Measurements from ENCODE around the gene HHLA2.
"Not testable (repeated sequence)": the region's sequence is repeated elsewhere in the genome, so short reads cannot be mapped to it uniquely, and the experiment has no call there.

Gene HHLA2, protein sequence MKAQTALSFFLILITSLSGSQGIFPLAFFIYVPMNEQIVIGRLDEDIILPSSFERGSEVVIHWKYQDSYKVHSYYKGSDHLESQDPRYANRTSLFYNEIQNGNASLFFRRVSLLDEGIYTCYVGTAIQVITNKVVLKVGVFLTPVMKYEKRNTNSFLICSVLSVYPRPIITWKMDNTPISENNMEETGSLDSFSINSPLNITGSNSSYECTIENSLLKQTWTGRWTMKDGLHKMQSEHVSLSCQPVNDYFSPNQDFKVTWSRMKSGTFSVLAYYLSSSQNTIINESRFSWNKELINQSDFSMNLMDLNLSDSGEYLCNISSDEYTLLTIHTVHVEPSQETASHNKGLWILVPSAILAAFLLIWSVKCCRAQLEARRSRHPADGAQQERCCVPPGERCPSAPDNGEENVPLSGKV

DNA sequence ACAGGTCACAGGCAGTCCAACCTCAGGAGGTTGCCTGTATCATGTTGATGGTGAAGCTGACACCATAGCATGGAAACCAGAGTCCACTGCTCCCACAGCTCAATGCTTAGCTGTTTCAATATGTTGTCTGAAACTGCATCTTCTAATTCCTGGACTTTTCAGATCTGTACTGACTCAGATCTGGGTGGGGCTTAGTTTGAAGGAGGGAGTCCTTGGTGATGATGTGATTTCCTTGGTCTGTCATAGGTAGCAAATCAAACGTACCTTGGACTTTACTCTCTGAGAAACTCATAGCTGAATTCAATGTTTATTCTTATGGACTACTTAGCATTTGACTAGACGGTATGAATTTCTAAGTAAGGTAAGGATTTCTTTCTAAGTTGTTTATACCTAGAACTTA is at the start of gene HHLA2:
Gene HHLA2 (plus strand): TSS at position 310 of the 400 bp plus-strand sequence. CDS start 55,266 bp downstream, outside the sequence.
- peak; percentile 81 for FAIRE-seq

- no peak for FAIRE-seq
Observed at GRCh38 chr3:108250626-108251025, 45.7 kb upstream of the HHLA2 start.

- FAIRE-seq = no peak
Observed at GRCh38 chr3:108251265-108251664, 45.1 kb upstream of the HHLA2 start.

DNA sequence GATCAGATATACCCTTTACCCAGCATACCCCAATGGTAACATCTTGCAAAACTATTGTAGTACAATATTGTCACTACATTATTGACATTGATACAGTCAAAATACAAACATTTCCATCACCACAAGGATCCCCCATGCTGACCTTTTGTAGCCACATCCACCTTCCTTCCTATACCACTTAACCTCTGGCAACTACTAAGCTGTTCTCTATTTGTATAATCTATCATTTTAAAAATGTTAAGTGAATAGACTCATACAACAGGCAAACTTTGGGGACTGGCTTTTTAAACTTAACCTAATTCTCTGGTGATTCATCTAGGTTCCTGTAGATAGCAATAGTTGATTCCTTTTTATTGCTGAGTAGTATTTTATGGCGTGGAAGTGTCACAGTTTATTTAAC is 44.5 kb upstream of the HHLA2 start:
- FAIRE-seq = no peak

- no peak for FAIRE-seq
Observed at GRCh38 chr3:108255131-108255530, 41.2 kb upstream of the HHLA2 start.

DNA sequence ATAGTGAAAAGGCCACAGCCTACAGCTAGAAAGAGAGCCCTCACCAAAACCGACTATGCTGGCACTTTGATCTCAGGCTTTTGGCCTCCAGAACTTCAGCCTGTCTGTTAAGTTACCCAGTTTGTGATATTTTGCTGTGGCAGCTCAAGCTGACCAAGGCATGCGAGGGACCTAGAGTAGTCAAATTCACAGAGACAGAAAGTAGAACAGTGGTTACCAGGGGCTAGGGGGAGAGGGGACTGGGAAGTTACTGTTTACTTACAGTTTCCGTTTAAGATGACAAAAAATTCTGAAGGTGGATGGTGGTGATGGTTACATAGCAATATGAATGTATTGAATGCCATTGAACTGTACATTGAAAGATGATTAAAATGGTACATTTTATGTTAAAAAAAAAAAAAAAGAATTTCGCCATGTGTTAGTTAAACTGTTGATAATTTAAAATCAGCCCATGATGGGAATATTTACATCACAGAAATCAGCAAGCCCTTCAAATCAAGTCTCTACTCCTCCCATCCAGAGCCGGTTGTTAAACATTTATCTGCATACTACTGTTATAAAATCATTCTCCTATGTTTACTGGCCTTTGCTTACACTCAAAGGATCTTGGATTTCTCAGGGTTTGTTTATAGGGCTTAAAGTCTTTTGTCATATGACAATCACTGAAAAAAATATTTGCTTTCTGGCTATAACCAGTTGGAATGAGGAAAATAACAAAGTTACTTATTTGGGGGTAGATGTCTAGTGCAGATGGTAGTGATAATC is 31.6 kb upstream of the HHLA2 start:
- peak; percentile 33 for FAIRE-seq

DNA sequence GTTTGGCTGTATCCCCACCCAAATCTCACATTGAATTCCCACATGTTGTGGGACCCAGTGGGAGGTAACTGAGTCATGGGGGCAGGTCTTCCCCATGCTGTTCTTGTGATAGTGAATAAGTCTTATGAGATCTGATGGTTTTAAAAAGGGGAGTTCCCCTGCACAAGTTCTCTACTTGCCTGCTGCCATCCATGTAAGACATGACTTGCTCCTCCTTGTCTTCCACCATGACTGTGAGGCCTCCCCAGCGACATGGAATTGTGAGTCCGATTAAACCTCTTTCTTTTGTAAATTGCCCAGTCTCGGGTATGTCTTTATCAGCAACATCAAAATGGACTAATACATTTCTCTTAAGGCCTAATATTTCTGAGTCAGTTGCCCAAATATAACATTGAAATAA is 28.1 kb upstream of the HHLA2 start:
- FAIRE-seq = not testable (repeated sequence)

GRCh38 chr3:108271626-108272025 is 24.7 kb upstream of the HHLA2 start:
- no peak for FAIRE-seq

GRCh38 chr3:108279066-108279465 is 17.3 kb upstream of the HHLA2 start:
- not testable (repeated sequence) for FAIRE-seq

- FAIRE-seq = no peak
Observed at GRCh38 chr3:108280476-108280875, 15.9 kb upstream of the HHLA2 start.

DNA sequence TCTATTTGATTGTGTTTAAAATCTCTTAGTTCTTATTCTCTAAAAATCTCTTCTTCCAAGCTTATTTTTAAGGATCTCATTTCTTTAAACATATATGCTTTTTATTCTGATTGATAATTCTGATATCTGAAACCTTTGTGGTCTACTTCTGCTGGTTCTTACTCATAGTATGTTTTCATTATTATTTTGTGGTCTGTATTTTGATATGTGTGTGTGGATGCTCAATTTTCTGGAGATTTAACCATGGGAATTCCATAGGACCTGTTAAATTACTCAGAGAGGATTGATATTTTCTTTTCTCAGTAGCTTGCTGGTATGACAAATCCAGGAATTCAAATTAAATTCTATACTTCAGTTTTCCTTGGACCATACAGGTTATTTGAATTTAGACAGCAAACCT is 14.7 kb upstream of the HHLA2 start:
- FAIRE-seq = no peak

- FAIRE-seq = no peak
Observed at GRCh38 chr3:108283006-108283405, 13.3 kb upstream of the HHLA2 start.

DNA sequence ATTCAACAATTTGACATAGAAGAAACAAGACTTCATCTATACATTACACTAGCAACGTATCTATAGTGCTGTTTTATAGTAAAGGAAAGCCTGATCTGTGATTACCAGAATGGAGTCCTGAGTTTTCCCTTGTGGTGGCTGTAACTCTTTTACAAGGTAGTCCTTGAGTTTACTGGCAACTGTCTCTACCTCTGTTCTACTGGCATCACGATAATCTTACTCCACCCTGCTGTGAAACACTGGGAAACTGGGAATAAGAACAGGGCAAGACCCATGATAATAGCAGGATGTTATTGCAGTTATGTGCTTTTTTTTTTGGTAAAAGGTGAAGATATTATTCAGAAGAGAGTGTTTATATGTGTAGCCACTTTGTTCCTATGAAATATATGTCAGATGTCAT is 12.4 kb upstream of the HHLA2 start:
- FAIRE-seq = peak; percentile 77

GRCh38 chr3:108285176-108285575 is 11.2 kb upstream of the HHLA2 start:
- FAIRE-seq = no peak

GRCh38 chr3:108287146-108287545 is 9.2 kb upstream of the HHLA2 start:
- FAIRE-seq = no peak

GRCh38 chr3:108288193-108288592 is 8.2 kb upstream of the HHLA2 start:
- not testable (repeated sequence) for FAIRE-seq

GRCh38 chr3:108289159-108289558 is 7.2 kb upstream of the HHLA2 start:
- FAIRE-seq = no peak

DNA sequence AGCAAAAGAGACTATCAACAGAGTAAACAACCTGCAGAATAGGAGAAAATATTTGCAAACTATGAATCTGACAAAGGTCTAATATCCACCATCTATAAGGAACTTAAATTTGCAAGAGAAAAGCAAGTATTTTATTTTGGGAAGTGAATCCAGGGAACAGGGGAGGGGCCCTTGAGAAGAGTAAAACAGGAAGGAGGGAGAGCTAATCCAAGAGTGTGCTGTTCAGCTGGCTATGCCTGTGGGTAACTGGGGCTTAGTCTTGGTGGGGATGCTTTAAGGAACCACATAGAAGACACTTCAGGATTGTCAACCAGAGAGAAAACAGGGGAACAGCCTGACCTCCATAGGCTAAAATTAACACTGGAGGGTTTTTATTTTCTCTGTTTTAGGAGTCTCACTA is 3.9 kb upstream of the HHLA2 start:
- no peak for FAIRE-seq

- FAIRE-seq = no peak
Observed at GRCh38 chr3:108292905-108293328, 3.4 kb upstream of the HHLA2 start.

GRCh38 chr3:108293858-108294257 is 2.5 kb upstream of the HHLA2 start:
- FAIRE-seq = no peak

GRCh38 chr3:108295421-108296175 is 750 bp upstream of the HHLA2 start:
- FAIRE-seq = no peak

DNA sequence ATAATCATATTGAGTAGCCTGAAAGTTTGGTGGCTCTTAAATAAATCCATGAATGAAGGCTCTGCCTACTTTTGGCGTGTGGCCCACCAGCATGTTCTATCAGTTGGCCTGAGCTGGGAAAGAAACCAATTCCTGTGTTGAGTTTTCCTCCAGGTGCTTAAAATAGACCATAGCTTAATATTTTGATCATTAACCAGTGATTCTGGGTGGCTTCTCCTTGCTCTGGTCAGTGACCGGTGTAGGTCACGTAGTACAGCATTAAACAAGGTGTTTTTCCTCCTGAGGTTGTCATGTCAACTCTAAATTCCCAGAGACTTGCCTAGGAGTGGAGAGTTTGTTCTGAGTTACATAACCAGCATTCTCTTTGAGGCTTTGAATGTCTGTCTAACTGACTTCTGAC is 1.3 kb downstream of the HHLA2 start:
- no peak for FAIRE-seq

- peak; percentile 14 for FAIRE-seq
Observed at GRCh38 chr3:108298056-108298455, 1.7 kb downstream of the HHLA2 start.
